Measurements from ENCODE around the gene FFAR4.
A peak's percentile ranks its signal among the peaks of the same experiment; 100 is the strongest.

The FFAR4 gene

GRCh38 chr10:93567277-93568104, 1.0 kb downstream of the FFAR4 start:
- in situ Hi-C loops (cut with HindIII; ENCODE audit: low pct_ligation_motif_present, low pct_unique_long_range_greater_than_20kb, low sequenced_read_pairs) = loop anchor here (25.0 kb wide), 1 partner anchor 95 kb away; no protein-coding TSS in a partner anchor
- no peak for DNase-seq

DNA sequence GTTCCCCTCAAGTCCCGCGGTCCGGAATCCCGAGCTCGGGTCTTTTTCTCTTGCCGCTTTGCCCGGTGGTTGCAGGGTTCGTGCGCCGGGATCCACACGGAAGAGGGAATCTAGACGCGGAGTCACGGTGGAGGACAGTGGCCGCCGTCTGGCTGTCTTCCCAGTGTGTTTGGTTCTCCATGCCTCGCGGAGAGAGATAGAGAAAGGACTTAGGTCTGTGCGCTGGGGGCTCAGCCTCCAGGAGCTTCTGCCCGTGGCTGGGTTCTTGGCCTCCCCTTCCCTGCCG, 1.6 kb downstream of the FFAR4 start:
- DNase-seq = no peak
- in situ Hi-C loops (cut with HindIII; ENCODE audit: low pct_ligation_motif_present, low pct_unique_long_range_greater_than_20kb, low sequenced_read_pairs) = loop anchor here (25.0 kb wide), 1 partner anchor 94 kb away; no protein-coding TSS in a partner anchor

- in situ Hi-C loops (cut with HindIII; ENCODE audit: low pct_ligation_motif_present, low pct_unique_long_range_greater_than_20kb, low sequenced_read_pairs) = loop anchor here (25.0 kb wide), 1 partner anchor 92 kb away; no protein-coding TSS in a partner anchor
- DNase-seq = no peak
Measured at GRCh38 chr10:93570383-93570782, 3.9 kb downstream of the FFAR4 start.

DNA sequence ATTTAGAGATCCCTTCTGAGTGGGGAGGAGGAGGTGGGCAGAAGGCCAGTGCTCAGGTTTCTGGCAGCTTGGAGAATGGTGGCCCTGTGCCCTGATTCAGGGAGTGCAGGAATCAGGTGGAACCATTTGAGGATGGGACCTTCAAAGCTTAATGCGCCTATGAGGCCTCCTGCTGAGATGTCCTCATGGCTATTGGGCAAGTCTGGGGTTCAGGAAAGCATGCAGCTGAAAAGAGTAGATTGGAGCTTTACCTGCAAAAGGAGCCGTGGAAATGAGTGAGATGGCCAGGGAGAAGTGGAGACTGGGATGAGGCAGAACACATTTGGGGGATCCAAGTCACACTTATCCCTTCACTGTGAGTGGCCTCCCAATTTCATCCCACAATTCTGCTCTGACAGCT, 6.1 kb downstream of the FFAR4 start:
- in situ Hi-C loops (cut with HindIII; ENCODE audit: low pct_ligation_motif_present, low pct_unique_long_range_greater_than_20kb, low sequenced_read_pairs) = loop anchor here (25.0 kb wide), 1 partner anchor 90 kb away; no protein-coding TSS in a partner anchor
- no peak for DNase-seq

GRCh38 chr10:93573051-93573909, 6.8 kb downstream of the FFAR4 start:
- DNase-seq = no peak

GRCh38 chr10:93573924-93574323, 7.5 kb downstream of the FFAR4 start:
- in situ Hi-C loops (cut with HindIII; ENCODE audit: low pct_ligation_motif_present, low pct_unique_long_range_greater_than_20kb, low sequenced_read_pairs) = loop anchor here (25.0 kb wide), 1 partner anchor 88 kb away; no protein-coding TSS in a partner anchor
- DNase-seq = no peak

More at GRCh38 chr10:93573051-93573909, 6.8 kb downstream of the FFAR4 start:
- in situ Hi-C loops (cut with HindIII; ENCODE audit: low pct_ligation_motif_present, low pct_unique_long_range_greater_than_20kb, low sequenced_read_pairs) = loop anchor here (25.0 kb wide), 1 partner anchor 89 kb away; no protein-coding TSS in a partner anchor

- no peak for DNase-seq
- in situ Hi-C loops (cut with HindIII; ENCODE audit: low pct_ligation_motif_present, low pct_unique_long_range_greater_than_20kb, low sequenced_read_pairs) = no loop called here
Measured at GRCh38 chr10:93576888-93577287, 10.4 kb downstream of the FFAR4 start.

DNA sequence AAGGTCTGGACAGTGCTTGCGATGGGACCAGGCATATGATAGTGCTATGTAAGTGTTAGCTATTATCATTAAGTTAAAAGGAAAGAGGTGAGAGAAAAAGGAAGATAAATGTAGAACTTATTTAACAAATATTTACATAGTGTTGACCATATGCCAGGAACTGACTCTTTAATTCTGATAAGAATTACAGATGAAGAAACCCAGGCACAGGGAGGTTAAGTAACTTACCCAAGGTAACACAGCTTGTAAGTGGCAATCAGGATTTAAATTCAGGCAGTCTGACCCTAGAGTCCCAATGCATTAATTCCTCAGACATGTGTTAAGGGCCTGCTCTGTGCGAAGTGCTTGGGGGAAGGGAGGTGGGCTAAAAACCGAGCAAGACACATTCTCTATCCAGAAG, 11.1 kb downstream of the FFAR4 start:
- no peak for DNase-seq
- in situ Hi-C loops (cut with HindIII; ENCODE audit: low pct_ligation_motif_present, low pct_unique_long_range_greater_than_20kb, low sequenced_read_pairs) = no loop called here

GRCh38 chr10:93579089-93579488, 12.6 kb downstream of the FFAR4 start:
- in situ Hi-C loops (cut with HindIII; ENCODE audit: low pct_ligation_motif_present, low pct_unique_long_range_greater_than_20kb, low sequenced_read_pairs) = no loop called here
- peak; percentile 41 for DNase-seq

- in situ Hi-C loops (cut with HindIII; ENCODE audit: low pct_ligation_motif_present, low pct_unique_long_range_greater_than_20kb, low sequenced_read_pairs) = no loop called here
- DNase-seq = no peak
Measured at GRCh38 chr10:93579985-93580711, 13.7 kb downstream of the FFAR4 start.

DNA sequence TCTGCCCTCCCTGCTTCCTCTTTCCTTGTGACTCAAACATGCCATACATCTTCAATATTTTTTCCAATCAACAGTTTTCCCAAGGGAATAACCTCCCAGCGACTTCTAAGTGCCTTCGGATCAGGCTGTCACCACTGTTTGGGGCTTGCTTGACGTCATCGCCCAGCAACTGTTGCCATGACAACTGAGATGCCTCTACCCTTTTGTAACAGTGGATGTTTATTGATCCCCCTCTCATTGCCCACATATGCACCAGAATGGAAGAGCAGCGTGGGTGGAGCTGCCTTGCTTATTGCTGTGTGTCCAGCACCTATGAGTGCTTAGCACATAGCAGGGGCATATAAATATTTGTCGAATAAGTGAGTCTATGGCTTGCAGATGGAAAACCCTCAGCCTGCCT, 14.4 kb downstream of the FFAR4 start:
- in situ Hi-C loops (cut with HindIII; ENCODE audit: low pct_ligation_motif_present, low pct_unique_long_range_greater_than_20kb, low sequenced_read_pairs) = no loop called here
- DNase-seq = no peak

- in situ Hi-C loops (cut with HindIII; ENCODE audit: low pct_ligation_motif_present, low pct_unique_long_range_greater_than_20kb, low sequenced_read_pairs) = no loop called here
- no peak for DNase-seq
Measured at GRCh38 chr10:93584445-93584844, 18.0 kb downstream of the FFAR4 start.

- no peak for DNase-seq
- in situ Hi-C loops (cut with HindIII; ENCODE audit: low pct_ligation_motif_present, low pct_unique_long_range_greater_than_20kb, low sequenced_read_pairs) = no loop called here
Measured at GRCh38 chr10:93589648-93590562, 23.4 kb downstream of the FFAR4 start.

- in situ Hi-C loops (cut with HindIII; ENCODE audit: low pct_ligation_motif_present, low pct_unique_long_range_greater_than_20kb, low sequenced_read_pairs) = no loop called here
- no peak for DNase-seq
Measured at GRCh38 chr10:93590638-93591037, 24.2 kb downstream of the FFAR4 start.

DNA sequence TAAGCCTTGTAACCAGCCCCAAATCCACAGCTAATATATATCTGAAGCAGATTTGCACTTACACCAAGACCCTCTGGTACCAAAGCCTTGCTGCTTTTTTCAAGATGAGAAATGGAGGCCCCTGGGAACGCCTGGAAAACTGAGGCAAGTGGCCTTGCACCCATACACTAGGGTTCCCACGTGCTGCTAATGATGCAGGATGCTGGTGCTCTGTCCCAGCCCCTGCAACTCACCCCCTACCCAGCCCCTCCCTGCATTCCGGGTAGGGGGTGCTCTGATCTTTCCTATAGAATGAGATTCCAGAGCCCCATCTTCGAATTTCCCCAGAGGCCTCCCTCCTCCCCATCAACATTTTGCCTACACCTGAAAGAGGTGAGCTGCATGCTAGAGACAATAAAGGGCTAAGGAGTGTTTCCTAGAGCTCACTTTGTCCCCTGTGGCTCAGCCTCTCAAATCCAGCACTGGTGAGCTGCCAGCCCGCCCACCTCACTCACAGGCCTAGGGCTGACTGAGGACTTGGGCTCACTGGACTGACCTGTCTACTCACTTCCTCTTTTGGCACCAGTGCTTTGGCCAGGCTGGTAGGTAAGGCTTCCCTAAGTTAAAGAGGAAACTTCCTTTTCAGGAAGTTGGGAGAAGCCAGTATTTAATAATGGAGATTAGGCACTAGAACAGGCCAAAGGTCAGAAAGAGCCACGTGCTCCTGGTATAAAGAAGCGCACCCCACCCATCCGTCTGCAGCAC, 24.8 kb downstream of the FFAR4 start:
- in situ Hi-C loops (cut with HindIII; ENCODE audit: low pct_ligation_motif_present, low pct_unique_long_range_greater_than_20kb, low sequenced_read_pairs) = no loop called here
- no peak for DNase-seq

DNA sequence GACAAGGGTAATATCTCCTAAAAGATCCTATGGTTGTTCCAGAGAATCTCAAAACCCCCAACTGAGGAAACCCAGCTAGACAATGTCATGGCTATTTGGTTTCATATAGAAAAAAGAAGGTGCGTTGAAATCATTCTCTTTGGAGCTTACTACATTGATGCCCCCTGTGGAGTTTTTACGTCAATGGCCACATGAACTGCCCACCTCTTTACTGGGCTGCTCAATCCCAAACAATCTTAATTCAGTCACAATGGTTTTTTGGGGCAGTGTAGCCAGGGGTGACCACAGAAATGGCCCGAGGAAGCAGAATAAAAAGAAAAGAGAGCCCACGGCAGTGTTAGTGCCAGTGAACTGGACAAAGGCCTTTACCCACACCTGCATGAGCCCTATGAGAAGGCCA, 26.8 kb downstream of the FFAR4 start:
- in situ Hi-C loops (cut with HindIII; ENCODE audit: low pct_ligation_motif_present, low pct_unique_long_range_greater_than_20kb, low sequenced_read_pairs) = no loop called here

GRCh38 chr10:93593749-93594148, 27.3 kb downstream of the FFAR4 start:
- no peak for DNase-seq
- in situ Hi-C loops (cut with HindIII; ENCODE audit: low pct_ligation_motif_present, low pct_unique_long_range_greater_than_20kb, low sequenced_read_pairs) = no loop called here

More for the DNA sequence above, 26.8 kb downstream of the FFAR4 start:
- no peak for DNase-seq
